Activated naive CD8-positive, alpha-beta T cell treated with anti-CD3 and anti-CD28 coated beads for 36 hours (primary cell): Measurements from ENCODE around the gene PSKH1. TPM values are rescaled to one million over a fixed set of nuclear protein-coding genes. Genes with fewer than 3 reads are reported as not detected.

Experiments used
- DNase-seq: peaks from one replicate; pipeline ENCODE4 v3.0.0; 2021
- H3K27ac Mint-ChIP-seq: one replicate; pipeline ENCODE4 v1.8.0; 2022; ENCODE audit warnings: mild to moderate bottlenecking, moderate library complexity, mixed read lengths
- H3K27me3 Mint-ChIP-seq: one replicate; pipeline ENCODE4 v1.8.0; 2022; ENCODE audit warnings: mild to moderate bottlenecking, mixed read lengths
- H3K36me3 Mint-ChIP-seq: one replicate; pipeline ENCODE4 v1.8.0; 2021; ENCODE audit warnings: mild to moderate bottlenecking, mixed read lengths
- H3K4me1 Mint-ChIP-seq: one replicate; pipeline ENCODE4 v1.8.0; 2021; ENCODE audit warnings: mixed read lengths
- H3K4me3 Mint-ChIP-seq: one replicate; pipeline ENCODE4 v1.8.0; 2022; ENCODE audit warnings: mild to moderate bottlenecking, moderate library complexity, mixed read lengths
- H3K9me3 Mint-ChIP-seq: one replicate; pipeline ENCODE4 v1.8.0; 2022; ENCODE audit warnings: mixed read lengths
- total RNA-seq, 2 experiments: library from RNA; stranded (reverse); gene quantifications; one replicate each; pipeline ENCODE4 v1.2.3, GENCODE V29; 2021

PSKH1 gene
- total RNA-seq, 2 experiments from 2014 or later: 9.9 to 10.6 TPM

DNA sequence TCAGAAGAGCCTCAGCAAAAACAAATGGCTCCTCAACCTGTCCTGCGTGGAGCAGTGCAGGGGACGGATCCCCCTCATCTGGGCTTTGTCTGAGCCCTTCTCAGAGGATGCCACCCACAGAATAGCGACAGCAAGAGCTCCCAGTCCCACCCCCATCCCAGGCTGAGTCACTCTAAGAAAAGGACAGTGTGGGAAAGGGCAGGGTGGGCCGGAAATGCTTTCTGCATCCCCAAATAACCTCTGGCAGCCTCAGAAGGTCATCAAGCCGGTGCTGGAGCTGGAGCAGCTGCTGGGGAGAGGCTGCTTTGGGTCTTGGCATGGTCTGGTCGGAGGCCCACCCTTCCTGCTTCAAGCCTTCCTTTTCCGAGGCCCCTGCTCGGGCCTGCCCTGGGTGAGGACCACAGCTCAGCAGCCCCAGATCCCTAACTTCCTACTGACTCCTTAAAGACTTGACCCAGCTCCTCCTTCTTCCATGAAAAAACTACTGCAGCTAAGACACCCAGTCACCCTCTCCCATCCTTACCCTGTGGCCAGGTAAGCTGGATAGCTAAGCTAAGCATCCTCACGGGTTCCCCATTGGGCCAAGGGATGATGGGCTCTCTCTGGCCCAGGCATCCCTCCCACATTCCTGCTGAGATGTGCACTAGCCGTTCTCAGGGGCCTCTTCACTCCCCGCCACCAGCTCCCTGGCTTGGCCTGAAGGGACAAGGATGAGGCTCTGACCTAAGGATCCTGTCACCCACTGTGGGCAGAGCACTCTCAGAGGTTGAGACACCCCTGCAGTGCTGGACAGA, 66.7 kb downstream of the PSKH1 start:
- Mint-ChIP-seq H3K4me3 (no peak overlapping the region), H3K27me3 (no peaks in the 10 kb centered on the region), H3K9me3 (no peaks in the 10 kb centered on the region), H3K36me3 (peaks cover 6% of the 10 kb centered on the region), H3K4me1 (no peaks in the 10 kb centered on the region), H3K27ac (no peak overlapping the region)
- no peak for DNase-seq

- DNase-seq: no peak
- H3K9me3 Mint-ChIP-seq: no peaks in the 10 kb centered on the region
- no peak overlapping the region for H3K4me3 Mint-ChIP-seq
- H3K36me3 Mint-ChIP-seq: peaks cover 6% of the 10 kb centered on the region
- no peak overlapping the region for H3K27ac Mint-ChIP-seq
- H3K27me3 Mint-ChIP-seq: no peaks in the 10 kb centered on the region
- peaks cover 4% of the 10 kb centered on the region for H3K4me1 Mint-ChIP-seq
These were observed 68.5 kb downstream of the PSKH1 start for GRCh38 chr16:67961551-67961957.

DNA sequence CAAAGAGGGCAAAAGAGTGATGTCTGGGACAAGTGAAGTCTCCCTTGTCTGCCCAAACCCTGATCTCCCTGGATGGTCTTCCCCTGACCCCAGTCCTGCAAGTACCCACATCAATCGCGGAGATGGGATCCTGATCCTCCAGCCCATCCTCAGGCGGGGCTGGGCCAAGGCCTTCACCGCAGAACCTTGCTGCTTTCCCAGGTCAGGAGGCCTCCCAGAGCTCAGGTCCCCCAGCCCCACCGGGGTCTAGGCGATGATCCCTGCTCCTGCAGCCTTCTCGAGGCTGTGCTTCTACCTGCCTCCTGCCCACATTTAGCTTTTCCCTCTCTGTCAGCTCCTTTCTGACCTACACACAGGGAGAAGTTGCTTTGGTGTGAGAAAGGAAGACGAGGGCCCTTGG, 69.1 kb downstream of the PSKH1 start:
- Mint-ChIP-seq H3K36me3 (peaks cover 6% of the 10 kb centered on the region), H3K27me3 (no peaks in the 10 kb centered on the region), H3K4me3 (no peak overlapping the region), H3K9me3 (no peaks in the 10 kb centered on the region), H3K4me1 (peaks cover 7% of the 10 kb centered on the region), H3K27ac (no peak overlapping the region)
- no peak for DNase-seq

- Mint-ChIP-seq H3K9me3 (no peaks in the 10 kb centered on the region), H3K4me1 (peaks cover 10% of the 10 kb centered on the region), H3K4me3 (no peak overlapping the region), H3K27me3 (no peaks in the 10 kb centered on the region), H3K36me3 (peaks cover 5% of the 10 kb centered on the region), H3K27ac (no peak overlapping the region)
- DNase-seq: no peak
These were observed 70.2 kb downstream of the PSKH1 start for GRCh38 chr16:67963292-67963661.

DNA sequence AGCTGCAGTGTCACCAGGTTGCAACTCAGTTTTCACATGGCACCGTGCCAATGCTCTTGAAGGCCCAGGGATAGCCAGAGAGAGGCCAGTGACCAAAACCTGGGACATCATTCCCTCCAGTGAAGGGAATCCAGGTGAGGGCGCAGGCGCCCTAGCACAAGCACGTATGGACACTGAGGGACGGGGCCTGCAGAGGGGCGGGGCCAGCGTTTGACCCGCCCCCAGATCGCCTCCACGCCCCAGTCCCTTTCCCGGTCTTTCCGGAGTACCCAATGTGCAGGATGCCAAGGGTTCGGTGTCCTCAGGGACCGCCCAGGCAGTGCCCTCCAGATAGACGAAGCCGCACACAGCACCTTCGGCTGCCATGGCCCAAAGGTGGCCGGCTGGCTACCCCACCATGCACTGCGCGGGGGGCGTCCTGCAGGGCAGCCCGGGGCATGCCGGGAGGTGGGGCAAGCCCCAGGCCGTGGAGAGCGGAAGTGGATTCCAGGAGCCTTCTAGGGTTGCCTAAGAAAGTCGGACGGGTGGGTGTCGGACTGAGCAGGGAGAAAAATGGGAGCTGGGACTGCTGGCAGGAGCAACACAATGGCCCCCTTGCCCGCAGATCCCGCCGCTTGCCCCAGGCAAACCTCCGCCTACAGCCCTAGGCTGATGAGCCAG, 70.7 kb downstream of the PSKH1 start:
- H3K9me3 Mint-ChIP-seq: no peaks in the 10 kb centered on the region
- peaks cover 10% of the 10 kb centered on the region for H3K4me1 Mint-ChIP-seq
- DNase-seq: no peak
- H3K27ac Mint-ChIP-seq: no peak overlapping the region
- H3K27me3 Mint-ChIP-seq: no peaks in the 10 kb centered on the region
- peaks cover 5% of the 10 kb centered on the region for H3K36me3 Mint-ChIP-seq
- no peak overlapping the region for H3K4me3 Mint-ChIP-seq

GRCh38 chr16:67964477-67965131, 71.5 kb downstream of the PSKH1 start:
- Mint-ChIP-seq H3K27ac (no peak overlapping the region), H3K4me1 (peaks cover 14% of the 10 kb centered on the region), H3K4me3 (no peak overlapping the region), H3K36me3 (peaks cover 5% of the 10 kb centered on the region), H3K9me3 (no peaks in the 10 kb centered on the region), H3K27me3 (no peaks in the 10 kb centered on the region)
- DNase-seq: no peak

GRCh38 chr16:67965668-67966548, 72.9 kb downstream of the PSKH1 start:
- Mint-ChIP-seq H3K9me3 (no peaks in the 10 kb centered on the region), H3K27me3 (no peaks in the 10 kb centered on the region), H3K4me3 (no peak overlapping the region), H3K27ac (no peak overlapping the region), H3K4me1 (peaks cover 16% of the 10 kb centered on the region), H3K36me3 (peaks cover 5% of the 10 kb centered on the region)
- no peak for DNase-seq

DNA sequence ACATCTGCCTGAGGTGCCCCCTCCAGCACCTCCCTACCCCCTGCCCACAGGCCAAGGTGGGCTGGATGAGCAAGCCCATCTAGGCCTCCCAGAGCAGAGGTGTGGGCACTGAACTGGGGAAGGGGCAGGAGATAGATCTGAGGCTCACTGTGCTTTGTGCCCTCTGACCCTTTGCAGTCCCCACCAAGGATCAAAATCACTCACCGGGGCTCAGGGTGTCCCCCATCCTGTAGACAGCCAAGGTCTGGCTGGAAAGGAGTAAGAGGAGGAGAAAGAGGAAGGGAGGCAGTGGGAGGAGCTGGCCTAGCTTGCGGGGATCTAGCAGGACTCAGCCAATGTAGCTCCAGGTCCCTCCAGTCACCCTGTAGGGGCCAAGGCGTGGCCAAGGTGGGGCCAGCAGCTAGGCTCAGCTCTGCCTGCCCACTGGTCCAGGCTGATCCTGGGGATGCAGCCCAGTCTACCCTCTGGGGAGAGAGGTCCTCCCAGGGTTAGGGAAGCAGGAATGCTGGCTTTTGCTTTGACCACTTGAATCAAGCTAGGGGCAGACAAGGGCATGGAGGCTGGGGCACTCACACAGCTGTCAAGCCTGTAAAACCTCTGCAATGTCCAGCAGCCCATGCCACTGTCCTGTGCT, 73.6 kb downstream of the PSKH1 start:
- peaks cover 16% of the 10 kb centered on the region for H3K4me1 Mint-ChIP-seq
- no peak for DNase-seq
- no peaks in the 10 kb centered on the region for H3K9me3 Mint-ChIP-seq
- peaks cover 5% of the 10 kb centered on the region for H3K36me3 Mint-ChIP-seq
- H3K4me3 Mint-ChIP-seq: peak overlapping the region; percentile 99
- H3K27me3 Mint-ChIP-seq: no peaks in the 10 kb centered on the region
- peak overlapping the region; percentile 93 for H3K27ac Mint-ChIP-seq

GRCh38 chr16:67967183-67967957, 74.3 kb downstream of the PSKH1 start:
- Mint-ChIP-seq H3K4me1 (peaks cover 16% of the 10 kb centered on the region), H3K27me3 (no peaks in the 10 kb centered on the region), H3K27ac (peak overlapping the region; percentile 93), H3K9me3 (no peaks in the 10 kb centered on the region), H3K36me3 (peaks cover 2% of the 10 kb centered on the region), H3K4me3 (peak overlapping the region; percentile 99)
- DNase-seq: peak; percentile 44

DNA sequence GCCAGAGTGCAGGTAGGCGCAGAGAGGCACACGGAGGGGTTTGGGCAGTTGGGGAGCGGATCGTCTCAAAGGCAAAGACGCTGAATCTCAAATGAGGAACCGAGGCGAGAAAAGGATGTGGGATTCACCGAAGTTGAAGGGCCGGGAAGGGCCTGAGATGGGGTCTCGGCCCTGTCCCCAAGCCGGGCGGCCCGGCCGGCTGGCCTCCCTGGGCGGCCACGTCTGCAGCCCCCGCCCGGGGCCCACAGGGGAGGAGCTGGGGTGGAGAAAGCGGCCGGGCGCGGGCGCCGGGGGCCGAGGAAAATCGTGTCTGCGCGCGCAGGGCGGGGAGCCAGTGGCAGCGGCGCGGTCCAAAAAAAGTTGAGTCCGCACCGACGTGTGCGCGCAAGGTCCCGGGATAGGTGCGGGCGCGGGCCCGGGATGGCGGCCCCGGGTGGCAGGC, 74.9 kb downstream of the PSKH1 start:
- Mint-ChIP-seq H3K4me3 (peak overlapping the region; percentile 99), H3K4me1 (peaks cover 16% of the 10 kb centered on the region), H3K36me3 (peaks cover 2% of the 10 kb centered on the region), H3K27ac (peak overlapping the region; percentile 93), H3K27me3 (no peaks in the 10 kb centered on the region), H3K9me3 (no peaks in the 10 kb centered on the region)
- DNase-seq: peak; percentile 51

- H3K4me3 Mint-ChIP-seq: peak within 1 kb of the TSS; percentile 99
- peak; percentile 98 for DNase-seq
- no peaks in the 10 kb centered on the region for H3K9me3 Mint-ChIP-seq
- peaks cover 16% of the 10 kb centered on the region for H3K4me1 Mint-ChIP-seq
- peak within 1 kb of the TSS; percentile 93 for H3K27ac Mint-ChIP-seq
- H3K27me3 Mint-ChIP-seq: no peaks in the 10 kb centered on the region
- H3K36me3 Mint-ChIP-seq: peaks cover 2% of the 10 kb centered on the region
These were observed 75.6 kb downstream of the PSKH1 start, which contains the start of gene SLC12A4 for GRCh38 chr16:67968400-67969253. TSS of gene SLC12A4 (minus strand) at chr16:67968637. CDS start at chr16:67968553, 84 bp downstream.

DNA sequence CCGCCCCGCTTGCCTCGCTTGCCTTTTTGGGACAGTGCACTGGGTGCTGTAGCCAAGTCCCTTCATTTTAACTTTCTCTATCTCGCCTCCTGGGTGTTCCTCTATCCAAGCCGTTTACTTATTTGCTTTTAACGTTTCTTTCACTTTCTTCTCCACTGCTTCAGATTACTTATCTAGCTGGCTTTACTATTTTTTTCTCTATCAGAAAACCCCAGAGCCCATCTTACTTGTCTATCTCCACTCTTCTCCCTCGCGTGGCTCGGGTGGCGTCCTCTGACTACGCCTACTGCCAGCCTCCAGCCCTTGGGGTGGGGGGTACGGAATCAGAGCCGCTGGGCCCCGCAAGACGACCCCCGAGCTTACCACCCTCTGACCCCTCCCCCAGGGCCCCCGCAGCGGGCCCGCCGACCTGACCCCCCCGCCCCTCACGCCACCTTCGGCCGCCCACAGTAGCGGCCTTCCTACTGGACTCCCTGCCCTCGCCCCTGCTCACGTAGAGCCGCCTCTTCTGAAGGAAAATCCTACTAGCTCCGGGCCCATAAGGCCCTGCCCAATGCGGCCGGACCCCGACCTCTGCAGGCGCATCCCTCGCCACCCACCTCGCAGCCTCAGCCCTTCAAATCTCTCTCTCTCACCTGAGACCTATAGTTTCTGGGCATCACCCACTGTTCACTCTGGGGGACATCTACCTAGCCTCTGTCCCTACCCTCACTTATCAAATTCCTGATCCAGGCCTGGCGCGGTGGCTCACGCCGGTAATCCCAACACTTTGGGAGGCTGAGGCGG, 76.4 kb downstream of the PSKH1 start:
- H3K27ac Mint-ChIP-seq: peak overlapping the region; percentile 87
- H3K4me3 Mint-ChIP-seq: peak overlapping the region; percentile 99
- peaks cover 16% of the 10 kb centered on the region for H3K4me1 Mint-ChIP-seq
- H3K27me3 Mint-ChIP-seq: no peaks in the 10 kb centered on the region
- H3K9me3 Mint-ChIP-seq: no peaks in the 10 kb centered on the region
- no peak for DNase-seq
- H3K36me3 Mint-ChIP-seq: no peaks in the 10 kb centered on the region
